K562 (cell line): ENCODE results near the gene RNF6. TPM values are rescaled to one million over a fixed set of nuclear protein-coding genes. Genes with fewer than 3 reads are reported as not detected.

Experiments
- BRD4 ChIP-seq: fragments of 200-600 bp; sonication (generic); IDR thresholded peaks from 2 replicates; pipeline ENCODE4 v1.6.1; 2017; ENCODE audit warnings: inconsistent platforms
- BRF2 ChIP-seq: IDR thresholded peaks from 3 replicates; pipeline ENCODE4 v1.6.1; 2011; ENCODE audit warnings: borderline replicate concordance, mild to moderate bottlenecking; ENCODE audit not compliant: insufficient read length, insufficient read depth
- FOXJ3 ChIP-seq: sonication (generic); formaldehyde crosslinking; IDR thresholded peaks from 2 replicates; pipeline ENCODE4 v1.4.0; 2020; ENCODE audit warnings: mild to moderate bottlenecking, missing genetic modification reagents
- FUS ChIP-seq: fragments of 200-400 bp; formaldehyde crosslinking; optimal IDR thresholded peaks from 2 replicates; pipeline ENCODE3; 2017; ENCODE audit warnings: low read depth, low read length
- GATAD2A ChIP-seq: fragments of 450-650 bp; IDR thresholded peaks from 2 replicates; pipeline ENCODE4 v1.6.1; 2017
- GTF2B ChIP-seq: IDR thresholded peaks from 2 replicates; pipeline ENCODE4 v1.6.1; 2011; ENCODE audit not compliant: insufficient read length; ENCODE audit errors: extremely low read depth
- HDAC1 ChIP-seq, 2 experiments: fragments of 450-650 bp; IDR thresholded peaks; 2 replicates each; pipeline ENCODE4 v1.6.1; 2016 to 2017; ENCODE audit warnings: inconsistent platforms in 1 of 2, mild to moderate bottlenecking in 1 of 2, moderate library complexity in 1 of 2
- L3MBTL2 ChIP-seq: fragments of 450-650 bp; IDR thresholded peaks from 2 replicates; pipeline ENCODE4 v1.6.1; 2016; ENCODE audit warnings: mild to moderate bottlenecking, moderate library complexity
- LCOR ChIP-seq: sonication (generic); formaldehyde crosslinking; IDR thresholded peaks from 2 replicates; pipeline ENCODE4 v1.8.0; 2022; ENCODE audit warnings: mild to moderate bottlenecking, missing genetic modification reagents
- MAZ ChIP-seq, 2 experiments: fragments of 450-650 bp in 1 of 2; sonication (generic) in 1 of 2; formaldehyde crosslinking; IDR thresholded peaks in 1 of 2; conservative IDR thresholded peaks in 1 of 2; 2 replicates each; pipeline versions ENCODE4 v1.4.0 to v1.5.0; 2020; ENCODE audit warnings: mild to moderate bottlenecking in 1 of 2, missing genetic modification reagents in 1 of 2
- MEIS2 ChIP-seq: fragments of 450-650 bp; IDR thresholded peaks from 2 replicates; pipeline ENCODE4 v1.6.1; 2014; ENCODE audit warnings: mild to moderate bottlenecking; ENCODE audit not compliant: partially characterized antibody
- RUNX1 ChIP-seq: sonication (generic); IDR thresholded peaks from 2 replicates; pipeline ENCODE4 v1.6.1; 2016; ENCODE audit warnings: antibody characterized with exemption, low read depth
- SP1 ChIP-seq: sonication (generic); formaldehyde crosslinking; IDR thresholded peaks from 2 replicates; pipeline ENCODE4 v1.8.1; 2022; ENCODE audit warnings: mild to moderate bottlenecking, missing genetic modification reagents
- SRF ChIP-seq, 2 experiments: fragments of 250-450, 450-650 bp in 1 of 2; sonication (Bioruptor Pico) in 1 of 2; sonication (generic) in 1 of 2; formaldehyde crosslinking; IDR thresholded peaks; 2 replicates each; pipeline versions ENCODE4 v1.5.0 to v1.5.1; 2020 to 2022; ENCODE audit warnings: mild to moderate bottlenecking in 1 of 2, missing genetic modification reagents in 1 of 2
- TCF7 ChIP-seq: sonication (generic); IDR thresholded peaks from 2 replicates; pipeline ENCODE4 v1.6.1; 2016; ENCODE audit warnings: antibody characterized with exemption, borderline replicate concordance
- TGIF2 ChIP-seq: sonication (generic); formaldehyde crosslinking; IDR thresholded peaks from 2 replicates; pipeline ENCODE4 v1.8.1; 2022; ENCODE audit warnings: mild to moderate bottlenecking, missing genetic modification reagents, moderate library complexity
- ZEB2 ChIP-seq: fragments of 450-650 bp; IDR thresholded peaks from 2 replicates; pipeline ENCODE4 v1.6.1; 2016
- ZNF407 ChIP-seq: fragments of 450-650 bp; IDR thresholded peaks from 2 replicates; pipeline ENCODE4 v1.6.1; 2016; ENCODE audit warnings: low read depth
- polyA plus RNA-seq, 8 experiments: library from polyadenylated mRNA; depleted of rRNA in 4 of 8; stranded (reverse) in 5 of 8; unstranded in 3 of 8; fragments of >200 nt; fragmentation: Nextera tagmentation in 2 of 8; fragmentation: Illumina TruSeq in 1 of 8; extraction: Ambion mirVana in 2 of 8; extraction: Trizol in 1 of 8; gene quantifications; 2 replicates each; pipeline versions ENCODE4 v1.2.1 to v1.2.3, GENCODE V29; 2011 to 2014; ENCODE audit warnings: inconsistent platforms in 1 of 8, missing spikeins in 1 of 8
- total RNA-seq, 7 experiments: library from RNA; depleted of rRNA in 6 of 7; stranded (reverse); fragments of >200 nt in 6 of 7; fragmentation: Illumina TruSeq in 2 of 7; extraction: Trizol in 2 of 7; gene quantifications; 2 replicates each; pipeline versions ENCODE4 v1.2.1 to v1.2.3, GENCODE V29; 2011 to 2021; ENCODE audit warnings: low replicate concordance in 1 of 7

Gene RNF6
- total and polyA plus RNA-seq, 9 of the 15 experiments (the other 6 are each of a cell fraction or from before 2014, with no cell fraction given), result 12.0 to 31.4 (median 22.3) TPM

- TF ChIP-seq ZNF407, result no peak
- TF ChIP-seq FUS, result no peak
- no peak for TF ChIP-seq FOXJ3 (CRISPR knock-in tag)
- TF ChIP-seq SP1, result 0 out of 2 replicates have a peak, but pooled peaks have one; percentile 34
- TF ChIP-seq BRD4, result peak; percentile 87
- no peak for TF ChIP-seq RUNX1
- no peak for TF ChIP-seq MEIS2
- TF ChIP-seq HDAC1 (IDR thresholded peaks at IDR 0.05), result peak in 1 of 2 experiments; percentile 27; a peak in 1 of 4 replicates
- no peak for TF ChIP-seq TCF7
- peak; percentile 94 for TF ChIP-seq ZEB2
- 0 out of 2 replicates have a peak, but pooled peaks have one; percentile 4 for TF ChIP-seq LCOR (CRISPR knock-in tag)
- TF ChIP-seq BRF2, result no peak
- peak; percentile 76 for TF ChIP-seq L3MBTL2
- TF ChIP-seq TGIF2 (CRISPR knock-in tag), result no peak
- no peak for TF ChIP-seq GATAD2A
- peak; percentile 3 to 35; a peak in 1 of 4 replicates for TF ChIP-seq SRF (CRISPR knock-in tag; IDR thresholded peaks at IDR 0.05)
- peak; percentile 23 for TF ChIP-seq GTF2B
- peak in 1 of 2 experiments; percentile 81; a peak in 3 of 4 replicates for TF ChIP-seq MAZ (CRISPR knock-in tag; conservative IDR thresholded peaks at IDR 0.05 in 1 of 2, IDR thresholded peaks at IDR 0.05 in 1 of 2)
Observed at GRCh38 chr13:26221721-26222519, at the start of gene RNF6 (continued).
